COLO829 (cell line): ENCODE measurements around the gene PRR23E.
A peak's percentile ranks its signal among the peaks of the same experiment; 100 is the strongest.

Experiments used
- DNase-seq: peaks from one replicate; pipeline ENCODE4 v3.0.0; 2012; ENCODE audit warnings: low spot score

The PRR23E gene

GRCh38 chr3:127165036-127165435 lies 27.9 kb upstream of the PRR23E start:
- DNase-seq = no peak

- DNase-seq = no peak
Observed at GRCh38 chr3:127165694-127166485, 27.0 kb upstream of the PRR23E start.

- DNase-seq = no peak
Observed at GRCh38 chr3:127166501-127167065, 26.3 kb upstream of the PRR23E start.

- no peak for DNase-seq
Observed at GRCh38 chr3:127167315-127168043, 25.5 kb upstream of the PRR23E start.

- DNase-seq = no peak
Observed at GRCh38 chr3:127168271-127168670, 24.7 kb upstream of the PRR23E start.

- no peak for DNase-seq
Observed at GRCh38 chr3:127170814-127171213, 22.1 kb upstream of the PRR23E start.

GRCh38 chr3:127171320-127171719 lies 21.6 kb upstream of the PRR23E start:
- no peak for DNase-seq

- DNase-seq = no peak
Observed at GRCh38 chr3:127171721-127172120, 21.2 kb upstream of the PRR23E start.

GRCh38 chr3:127172211-127172610 lies 20.7 kb upstream of the PRR23E start:
- no peak for DNase-seq

- DNase-seq = peak; percentile 42
Observed at GRCh38 chr3:127172781-127173515, 20.0 kb upstream of the PRR23E start.

- no peak for DNase-seq
Observed at GRCh38 chr3:127173516-127174166, 19.3 kb upstream of the PRR23E start.

GRCh38 chr3:127174284-127174683 lies 18.6 kb upstream of the PRR23E start:
- DNase-seq = no peak

GRCh38 chr3:127174715-127175140 lies 18.2 kb upstream of the PRR23E start:
- DNase-seq = no peak

- DNase-seq = no peak
Observed at GRCh38 chr3:127175272-127175671, 17.7 kb upstream of the PRR23E start.

- no peak for DNase-seq
Observed at GRCh38 chr3:127177226-127177625, 15.7 kb upstream of the PRR23E start.

- DNase-seq = no peak
Observed at GRCh38 chr3:127180859-127181258, 12.1 kb upstream of the PRR23E start.

GRCh38 chr3:127182431-127182830 lies 10.5 kb upstream of the PRR23E start:
- no peak for DNase-seq

GRCh38 chr3:127182848-127183714 lies 9.8 kb upstream of the PRR23E start:
- DNase-seq = no peak

- DNase-seq = no peak
Observed at GRCh38 chr3:127183931-127184869, 8.7 kb upstream of the PRR23E start.

- no peak for DNase-seq
Observed at GRCh38 chr3:127184870-127185216, 8.1 kb upstream of the PRR23E start.
